Keratinocyte (primary cell): ENCODE measurements around the gene AQP6. TPM values are rescaled to one million over a fixed set of nuclear protein-coding genes. Genes with fewer than 3 reads are reported as not detected.

Experiments used
- DNase-seq: peaks from one replicate; pipeline ENCODE4 v3.0.0-alpha.2; 2011; ENCODE audit warnings: low read depth, missing footprints, low spot score
- FAIRE-seq: peaks from 2 replicates; lab custom pipeline; 2011; peaks lifted over from hg19 to GRCh38; lab: Jason Lieb, UNC
- H2AFZ ChIP-seq: 2 replicates; pipeline ENCODE4 v1.6.0; 2012; ENCODE audit warnings: low read length, control low read depth, inconsistent platforms; ENCODE audit not compliant: control insufficient read depth
- H3K27ac ChIP-seq: 2 replicates; pipeline ENCODE4 v1.5.1; 2011; ENCODE audit warnings: low read length; ENCODE audit not compliant: control insufficient read depth, insufficient read depth
- H3K27me3 ChIP-seq: 3 replicates; pipeline ENCODE4 v1.6.0; 2011; ENCODE audit warnings: low read length; ENCODE audit not compliant: control insufficient read depth, insufficient read depth; ENCODE audit errors: extremely low read depth
- H3K36me3 ChIP-seq, 2 experiments: 2 replicates in 1 of 2; 3 replicates in 1 of 2; pipeline ENCODE4 v1.5.1; 2011; ENCODE audit warnings: low read length in 2 of 2, mild to moderate bottlenecking in 1 of 2; ENCODE audit not compliant: control insufficient read depth in 2 of 2, insufficient read depth in 2 of 2; ENCODE audit errors: extremely low read depth in 1 of 2
- H3K4me1 ChIP-seq: 3 replicates; pipeline ENCODE4 v1.5.1; 2011; ENCODE audit warnings: low read length; ENCODE audit not compliant: control insufficient read depth, insufficient read depth; ENCODE audit errors: extremely low read depth
- H3K4me2 ChIP-seq: 3 replicates; pipeline ENCODE4 v1.6.0; 2011; ENCODE audit warnings: low read depth, low read length; ENCODE audit not compliant: control insufficient read depth, insufficient read depth; ENCODE audit errors: extremely low read depth
- H3K4me3 ChIP-seq, 3 experiments: fragments of 200-600 bp in 1 of 3; sonication (generic) in 1 of 3; 2 replicates in 2 of 3; 3 replicates in 1 of 3; pipeline ENCODE4 v1.5.1; 2011 to 2016; ENCODE audit warnings: low read length in 3 of 3, mild to moderate bottlenecking in 3 of 3, control low read depth in 2 of 3, inconsistent platforms in 1 of 3, low read depth in 1 of 3, mixed read lengths in 1 of 3, mixed run types in 1 of 3, moderate library complexity in 1 of 3; ENCODE audit not compliant: control insufficient read depth in 2 of 3, insufficient read depth in 2 of 3; ENCODE audit errors: extremely low read depth in 1 of 3
- H3K79me2 ChIP-seq: 2 replicates; pipeline ENCODE4 v1.6.0; 2012; ENCODE audit warnings: low read length; ENCODE audit not compliant: control insufficient read depth, insufficient read depth
- H3K9ac ChIP-seq: 3 replicates; pipeline ENCODE4 v1.6.0; 2011; ENCODE audit warnings: low read length; ENCODE audit not compliant: control insufficient read depth, insufficient read depth; ENCODE audit errors: extremely low read depth
- H3K9me1 ChIP-seq: 3 replicates; pipeline ENCODE4 v1.6.0; 2011; ENCODE audit warnings: low read length; ENCODE audit not compliant: control insufficient read depth, insufficient read depth; ENCODE audit errors: extremely low read depth
- H3K9me3 ChIP-seq: 2 replicates; pipeline ENCODE4 v1.5.1; 2012; ENCODE audit warnings: low read depth, low read length; ENCODE audit not compliant: control insufficient read depth
- H4K20me1 ChIP-seq: 3 replicates; pipeline ENCODE4 v1.6.0; 2011; ENCODE audit warnings: low read length; ENCODE audit not compliant: control insufficient read depth, insufficient read depth; ENCODE audit errors: extremely low read depth
- EZH2 ChIP-seq: IDR thresholded peaks from one replicate; pipeline ENCODE4 v1.6.1; 2012; ENCODE audit warnings: inconsistent platforms, mild to moderate bottlenecking, low read length, moderate library complexity
- dilution Hi-C: fragments of 300-500 bp; cut with MboI; formaldehyde crosslinking; loops from one replicate; pipeline ENCODE4 v1.7.0; 2020; ENCODE audit warnings: low sequenced_read_pairs; ENCODE audit not compliant: extremely low pct_ligation_motif_present
- polyA plus RNA-seq, 5 experiments: library from polyadenylated mRNA; depleted of rRNA in 3 of 5; stranded (reverse) in 3 of 5; stranded (forward) in 1 of 5; unstranded in 1 of 5; fragments of >200 nt; gene quantifications; 1 replicate in 1 of 5; 2 replicates in 3 of 5; 3 replicates in 1 of 5; pipeline versions ENCODE4 v1.2.1 to v1.2.3, GENCODE V29; 2011 to 2012; ENCODE audit warnings: missing spikeins in 2 of 5, low read depth in 1 of 5, low replicate concordance in 1 of 5
- TF ChIP-seq, protein P1 (sequence below), 3 experiments: IDR thresholded peaks in 1 of 3; conservative IDR thresholded peaks in 1 of 3; optimal IDR thresholded peaks in 1 of 3; 2 replicates in 2 of 3; 3 replicates in 1 of 3; pipeline versions ENCODE3 to v1.5.1; 2011; ENCODE audit warnings: low read length in 3 of 3, mild to moderate bottlenecking in 3 of 3, moderate library complexity in 2 of 3, control low read depth in 1 of 3, inconsistent platforms in 1 of 3; ENCODE audit not compliant: insufficient read depth in 2 of 3; ENCODE audit errors: extremely low read depth in 1 of 3

The AQP6 gene
- polyA plus RNA-seq, 1 donor (not counting 4 experiments of a cell fraction or from before 2014, with no cell fraction given) = 0.45 TPM

DNA sequence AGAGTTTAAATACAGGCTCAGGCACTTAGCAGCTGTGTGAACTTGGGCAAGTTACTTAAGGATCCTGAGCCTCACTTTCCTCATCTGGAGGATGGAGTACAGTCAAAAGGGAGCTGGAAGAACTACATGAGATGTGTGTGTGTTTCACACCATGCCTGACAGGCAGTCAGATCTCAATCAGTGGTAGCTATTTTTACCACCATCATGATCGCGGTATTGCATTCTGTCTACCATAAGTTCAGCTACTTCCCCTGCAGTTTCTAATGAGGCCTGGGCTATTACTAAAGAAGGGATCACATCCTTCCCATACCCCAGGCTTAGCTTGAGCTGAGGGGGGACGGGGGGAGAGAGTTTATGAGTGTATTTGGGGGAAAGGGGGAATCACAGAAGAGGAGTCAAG lies 7.0 kb downstream of the AQP6 start:
- H3K79me2 ChIP-seq = no peaks in the 10 kb centered on the region
- no peak for FAIRE-seq

DNA sequence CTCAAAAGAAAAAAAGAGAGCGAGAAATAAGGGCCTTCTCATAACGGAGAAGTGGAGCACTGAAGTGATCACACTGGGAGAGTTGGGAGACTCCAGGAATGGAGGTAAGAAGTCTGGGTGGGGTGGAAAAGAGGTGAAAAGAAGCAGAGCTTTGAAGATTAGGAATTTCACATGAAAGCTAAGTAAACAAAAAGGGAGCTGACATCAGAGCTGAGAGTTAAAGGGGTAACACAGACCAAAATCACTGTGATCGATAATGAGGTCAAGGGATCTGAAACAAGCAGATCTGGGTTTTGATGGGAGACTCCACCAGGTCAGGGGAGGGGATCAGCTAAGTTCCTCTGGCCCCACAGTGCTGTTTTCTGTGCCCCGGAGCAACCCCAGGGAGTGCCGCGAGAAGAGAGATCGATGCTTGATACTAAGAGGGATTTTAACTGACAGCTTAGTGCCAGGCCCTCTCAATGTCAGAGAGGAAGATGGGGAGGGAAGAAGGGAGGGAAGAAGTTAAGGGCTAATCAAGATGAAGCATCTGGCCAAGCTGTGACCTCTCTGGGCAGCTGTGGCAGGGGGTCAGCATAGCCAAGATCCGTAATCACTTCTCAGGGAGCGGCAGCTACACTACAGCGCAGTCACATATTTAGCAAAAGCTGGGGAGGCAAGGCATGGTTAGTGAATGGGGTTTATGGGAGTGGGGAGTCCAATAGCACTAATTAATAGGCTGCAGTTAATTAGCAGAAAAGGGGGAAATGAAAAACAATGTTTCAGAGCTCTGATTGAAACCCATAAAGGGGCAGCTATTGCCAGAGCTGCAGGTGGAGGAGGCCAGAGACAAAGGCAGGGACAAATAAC lies 8.0 kb downstream of the AQP6 start:
- no peak for TF ChIP-seq EZH2
- TF ChIP-seq, protein P1, sequence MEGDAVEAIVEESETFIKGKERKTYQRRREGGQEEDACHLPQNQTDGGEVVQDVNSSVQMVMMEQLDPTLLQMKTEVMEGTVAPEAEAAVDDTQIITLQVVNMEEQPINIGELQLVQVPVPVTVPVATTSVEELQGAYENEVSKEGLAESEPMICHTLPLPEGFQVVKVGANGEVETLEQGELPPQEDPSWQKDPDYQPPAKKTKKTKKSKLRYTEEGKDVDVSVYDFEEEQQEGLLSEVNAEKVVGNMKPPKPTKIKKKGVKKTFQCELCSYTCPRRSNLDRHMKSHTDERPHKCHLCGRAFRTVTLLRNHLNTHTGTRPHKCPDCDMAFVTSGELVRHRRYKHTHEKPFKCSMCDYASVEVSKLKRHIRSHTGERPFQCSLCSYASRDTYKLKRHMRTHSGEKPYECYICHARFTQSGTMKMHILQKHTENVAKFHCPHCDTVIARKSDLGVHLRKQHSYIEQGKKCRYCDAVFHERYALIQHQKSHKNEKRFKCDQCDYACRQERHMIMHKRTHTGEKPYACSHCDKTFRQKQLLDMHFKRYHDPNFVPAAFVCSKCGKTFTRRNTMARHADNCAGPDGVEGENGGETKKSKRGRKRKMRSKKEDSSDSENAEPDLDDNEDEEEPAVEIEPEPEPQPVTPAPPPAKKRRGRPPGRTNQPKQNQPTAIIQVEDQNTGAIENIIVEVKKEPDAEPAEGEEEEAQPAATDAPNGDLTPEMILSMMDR (optimal IDR thresholded peaks at IDR 0.05 in 1 of 3, IDR thresholded peaks at IDR 0.05 in 1 of 3, conservative IDR thresholded peaks at IDR 0.05 in 1 of 3; ENCODE audit: extremely low read depth in 1 of 3, insufficient read depth in 2 of 3, low read length in 3 of 3) = no peak
- no peak overlapping the region for H3K4me3 ChIP-seq
- no peaks in the 10 kb centered on the region for H4K20me1 ChIP-seq
- peaks cover 0 to 5% of the 10 kb centered on the region in 2 experiments for H3K36me3 ChIP-seq
- no peak for DNase-seq
- H3K9me1 ChIP-seq = no peaks in the 10 kb centered on the region
- H3K4me2 ChIP-seq = no peak overlapping the region
- H3K9me3 ChIP-seq = no peaks in the 10 kb centered on the region
- H3K27me3 ChIP-seq = no peaks in the 10 kb centered on the region
- H3K4me1 ChIP-seq = peaks cover 13% of the 10 kb centered on the region
- no peak for FAIRE-seq
- dilution Hi-C loops = no loop called here
- H2AFZ ChIP-seq = no peak overlapping the region
- no peak overlapping the region for H3K27ac ChIP-seq
- no peak overlapping the region for H3K9ac ChIP-seq
- H3K79me2 ChIP-seq = no peaks in the 10 kb centered on the region

More for the DNA sequence above, 7.0 kb downstream of the AQP6 start:
- no peak overlapping the region for H3K4me3 ChIP-seq
- H3K36me3 ChIP-seq = no peaks in the 10 kb centered on the region
- H3K4me1 ChIP-seq = peaks cover 13% of the 10 kb centered on the region
- H3K9me1 ChIP-seq = no peaks in the 10 kb centered on the region
- H3K27ac ChIP-seq = no peak overlapping the region
- H2AFZ ChIP-seq = no peak overlapping the region
- dilution Hi-C loops = no loop called here
- no peak overlapping the region for H3K4me2 ChIP-seq
- no peaks in the 10 kb centered on the region for H4K20me1 ChIP-seq
- H3K27me3 ChIP-seq = no peaks in the 10 kb centered on the region
- H3K9ac ChIP-seq = no peak overlapping the region
- DNase-seq = no peak
- TF ChIP-seq, protein P1 (optimal IDR thresholded peaks at IDR 0.05 in 1 of 3, IDR thresholded peaks at IDR 0.05 in 1 of 3, conservative IDR thresholded peaks at IDR 0.05 in 1 of 3; ENCODE audit: extremely low read depth in 1 of 3, insufficient read depth in 2 of 3, low read length in 3 of 3) = no peak
- TF ChIP-seq EZH2 = no peak
- H3K9me3 ChIP-seq = no peaks in the 10 kb centered on the region
